ENCODE results near the gene FEN1. TPM values are rescaled to one million over a fixed set of nuclear protein-coding genes. Genes with fewer than 3 reads are reported as not detected.

FEN1 gene
- total RNA-seq, 2 donors from 2014 or later = 14.4 to 67.9 TPM

DNA sequence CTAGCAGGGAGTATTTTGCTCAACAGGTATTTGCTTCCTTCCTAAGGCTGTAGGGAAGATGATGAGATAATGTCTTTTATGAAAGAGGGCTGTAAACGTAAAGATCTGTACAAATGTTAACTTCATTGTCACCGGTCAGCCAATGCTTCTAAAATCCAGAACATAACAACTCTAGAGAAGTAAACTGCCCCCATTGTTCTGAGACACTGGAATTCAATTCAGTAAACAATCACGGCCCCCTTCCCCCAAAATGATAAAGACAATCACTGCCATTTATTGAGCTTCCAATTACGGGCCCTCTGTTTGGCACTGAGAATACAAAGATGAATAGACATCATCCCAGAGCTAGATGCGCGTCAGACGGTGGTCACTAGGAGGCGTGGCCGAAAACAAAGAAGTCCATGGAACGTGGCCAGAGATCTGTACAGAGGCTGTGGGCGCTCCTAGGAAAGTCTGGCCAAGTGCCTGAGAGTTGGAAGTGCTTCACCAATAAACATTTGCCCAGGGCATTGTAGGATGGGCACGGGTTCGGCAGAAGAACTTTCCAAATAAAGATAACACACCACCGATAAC lies 888 bp upstream of the FEN1 start:
- intact Hi-C loops (cut with DNase I) = no loop called here
- peak; percentile 68 for DNase-seq
- Histone ChIP-seq H3K9me3 (no peaks in the 10 kb centered on the region), H3K4me1 (peaks cover 8% of the 10 kb centered on the region), H3K4me3 (peak overlapping the region; percentile 77), H3K27me3 (no peaks in the 10 kb centered on the region), H3K27ac (peak overlapping the region; percentile 89), H3K9ac (ENCODE audit: low read depth in 2 of 2, low read length in 2 of 2) (peak overlapping the region; percentile 83 to 94), H3K36me3 (no peaks in the 10 kb centered on the region)
- TF ChIP-seq, protein P1, sequence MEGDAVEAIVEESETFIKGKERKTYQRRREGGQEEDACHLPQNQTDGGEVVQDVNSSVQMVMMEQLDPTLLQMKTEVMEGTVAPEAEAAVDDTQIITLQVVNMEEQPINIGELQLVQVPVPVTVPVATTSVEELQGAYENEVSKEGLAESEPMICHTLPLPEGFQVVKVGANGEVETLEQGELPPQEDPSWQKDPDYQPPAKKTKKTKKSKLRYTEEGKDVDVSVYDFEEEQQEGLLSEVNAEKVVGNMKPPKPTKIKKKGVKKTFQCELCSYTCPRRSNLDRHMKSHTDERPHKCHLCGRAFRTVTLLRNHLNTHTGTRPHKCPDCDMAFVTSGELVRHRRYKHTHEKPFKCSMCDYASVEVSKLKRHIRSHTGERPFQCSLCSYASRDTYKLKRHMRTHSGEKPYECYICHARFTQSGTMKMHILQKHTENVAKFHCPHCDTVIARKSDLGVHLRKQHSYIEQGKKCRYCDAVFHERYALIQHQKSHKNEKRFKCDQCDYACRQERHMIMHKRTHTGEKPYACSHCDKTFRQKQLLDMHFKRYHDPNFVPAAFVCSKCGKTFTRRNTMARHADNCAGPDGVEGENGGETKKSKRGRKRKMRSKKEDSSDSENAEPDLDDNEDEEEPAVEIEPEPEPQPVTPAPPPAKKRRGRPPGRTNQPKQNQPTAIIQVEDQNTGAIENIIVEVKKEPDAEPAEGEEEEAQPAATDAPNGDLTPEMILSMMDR (IDR thresholded peaks at IDR 0.05) = no peak

DNA sequence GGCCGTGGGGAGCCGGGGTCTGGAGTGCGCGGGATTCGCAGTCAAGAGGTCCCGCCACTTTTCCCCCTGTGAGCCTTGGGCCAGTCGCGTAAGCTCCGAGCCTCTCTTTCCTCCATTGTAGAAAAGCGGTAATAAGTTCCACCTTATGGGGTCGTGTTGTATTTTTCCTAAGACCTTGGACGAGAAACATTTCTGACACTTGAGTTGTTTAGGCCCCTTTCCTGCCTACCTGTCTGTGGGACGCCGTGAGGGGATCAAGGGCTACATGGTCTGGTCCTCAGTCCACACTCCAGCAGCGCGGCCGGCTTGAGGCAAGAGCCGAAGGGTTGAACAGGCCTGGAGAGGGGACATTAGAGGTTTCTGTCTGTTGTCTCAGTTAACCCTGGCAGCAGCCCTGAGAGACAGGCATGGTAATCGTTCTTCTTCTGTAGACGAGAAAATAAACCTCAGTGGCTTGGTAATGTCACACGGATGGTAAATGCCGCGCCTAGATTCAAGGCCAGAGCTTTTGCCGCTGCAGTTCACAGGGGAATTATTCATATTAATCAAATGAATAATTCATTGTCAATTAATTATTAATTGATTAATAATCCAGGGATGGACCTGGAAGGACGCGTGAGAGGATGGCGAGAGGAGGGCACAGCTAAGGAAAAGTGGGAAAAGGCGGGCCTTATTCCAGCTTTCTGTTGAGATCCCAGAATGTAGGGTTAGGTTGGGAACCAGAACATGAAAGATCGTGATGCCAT lies 545 bp downstream of the FEN1 start:
- peak overlapping the region; percentile 77 for H3K4me3 ChIP-seq
- TF ChIP-seq, protein P1 (IDR thresholded peaks at IDR 0.05) = no peak
- peaks cover 8% of the 10 kb centered on the region for H3K4me1 ChIP-seq
- no peaks in the 10 kb centered on the region for H3K27me3 ChIP-seq
- intact Hi-C loops (cut with DNase I) = no loop called here
- no peaks in the 10 kb centered on the region for H3K9me3 ChIP-seq
- peak overlapping the region; percentile 83 to 94 for H3K9ac ChIP-seq (ENCODE audit: low read depth in 2 of 2, low read length in 2 of 2)
- DNase-seq = no peak
- H3K27ac ChIP-seq = peak overlapping the region; percentile 89
- H3K36me3 ChIP-seq = no peaks in the 10 kb centered on the region

DNA sequence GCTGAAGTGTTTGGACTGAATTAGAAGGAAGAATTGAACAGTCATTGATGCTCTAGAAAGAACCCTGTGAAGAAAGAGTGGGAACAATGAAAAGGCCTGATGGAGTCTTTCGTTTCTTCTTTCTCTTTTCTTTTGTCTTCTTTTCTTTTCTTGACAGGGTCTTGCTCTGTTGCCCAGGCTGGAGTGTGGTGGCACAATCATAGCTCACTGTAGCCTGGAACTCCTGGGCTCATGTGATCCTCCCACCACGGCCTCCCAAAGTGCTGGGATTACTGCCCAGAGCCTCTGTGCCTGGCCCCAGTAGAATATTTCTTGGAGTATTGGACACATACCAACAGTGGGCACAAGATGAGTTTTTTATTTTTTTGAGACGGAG lies 1.1 kb downstream of the FEN1 start:
- no peaks in the 10 kb centered on the region for H3K27me3 ChIP-seq
- peaks cover 8% of the 10 kb centered on the region for H3K4me1 ChIP-seq
- no peaks in the 10 kb centered on the region for H3K9me3 ChIP-seq
- H3K36me3 ChIP-seq = no peaks in the 10 kb centered on the region
- intact Hi-C loops (cut with DNase I) = no loop called here
- no peak for DNase-seq
- no peak overlapping the region for H3K27ac ChIP-seq
- TF ChIP-seq, protein P1 (IDR thresholded peaks at IDR 0.05) = no peak
- peak overlapping the region; percentile 77 for H3K4me3 ChIP-seq
- H3K9ac ChIP-seq (ENCODE audit: low read depth in 2 of 2, low read length in 2 of 2) = no peak overlapping the region

DNA sequence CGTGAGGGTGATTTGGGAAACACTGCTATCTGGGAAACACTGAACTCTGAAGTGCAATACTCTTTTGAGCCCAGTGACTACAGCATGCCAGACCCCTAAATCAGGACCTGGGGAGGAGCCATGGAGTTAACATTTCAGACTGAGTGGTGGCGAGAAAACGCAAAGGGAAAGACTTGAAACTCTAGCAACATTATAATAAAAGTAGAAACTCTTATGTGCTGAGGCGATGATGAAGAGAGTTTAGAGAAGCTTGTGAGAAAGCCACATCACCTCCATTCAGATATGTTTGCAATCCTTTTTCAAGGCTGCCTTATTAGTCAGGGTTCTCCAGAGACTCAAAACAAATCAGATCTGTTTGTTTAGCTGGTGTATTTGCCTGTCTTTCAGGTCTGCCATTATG lies 1.9 kb downstream of the FEN1 start:
- no peaks in the 10 kb centered on the region for H3K9me3 ChIP-seq
- H3K9ac ChIP-seq (ENCODE audit: low read depth in 2 of 2, low read length in 2 of 2) = no peak overlapping the region
- no peaks in the 10 kb centered on the region for H3K36me3 ChIP-seq
- no peak for DNase-seq
- intact Hi-C loops (cut with DNase I) = no loop called here
- H3K27ac ChIP-seq = no peak overlapping the region
- H3K4me1 ChIP-seq = peaks cover 8% of the 10 kb centered on the region
- TF ChIP-seq, protein P1 (IDR thresholded peaks at IDR 0.05) = no peak
- H3K4me3 ChIP-seq = no peak overlapping the region
- H3K27me3 ChIP-seq = no peaks in the 10 kb centered on the region

DNA sequence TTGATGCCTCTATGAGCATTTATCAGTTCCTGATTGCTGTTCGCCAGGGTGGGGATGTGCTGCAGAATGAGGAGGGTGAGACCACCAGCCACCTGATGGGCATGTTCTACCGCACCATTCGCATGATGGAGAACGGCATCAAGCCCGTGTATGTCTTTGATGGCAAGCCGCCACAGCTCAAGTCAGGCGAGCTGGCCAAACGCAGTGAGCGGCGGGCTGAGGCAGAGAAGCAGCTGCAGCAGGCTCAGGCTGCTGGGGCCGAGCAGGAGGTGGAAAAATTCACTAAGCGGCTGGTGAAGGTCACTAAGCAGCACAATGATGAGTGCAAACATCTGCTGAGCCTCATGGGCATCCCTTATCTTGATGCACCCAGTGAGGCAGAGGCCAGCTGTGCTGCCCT lies 2.7 kb downstream of the FEN1 start:
- Histone ChIP-seq H3K9me3 (no peaks in the 10 kb centered on the region), H3K9ac (ENCODE audit: low read depth in 2 of 2, low read length in 2 of 2) (no peak overlapping the region), H3K4me3 (no peak overlapping the region), H3K36me3 (no peaks in the 10 kb centered on the region), H3K27ac (no peak overlapping the region), H3K4me1 (peaks cover 8% of the 10 kb centered on the region), H3K27me3 (no peaks in the 10 kb centered on the region)
- intact Hi-C loops (cut with DNase I) = loop anchor here (5.0 kb wide), 2 partner anchors 102 to 152 kb away; no protein-coding TSS in a partner anchor
- TF ChIP-seq, protein P1 (IDR thresholded peaks at IDR 0.05) = no peak
- no peak for DNase-seq

All from colonic mucosa (tissue), 4 donors.